MM.1S (cell line): ENCODE data around the gene ARHGAP27.

Experiments
- CTCF ChIP-seq: fragments of 300-600 bp; sonication (generic); IDR thresholded peaks from 2 replicates; pipeline ENCODE4 v1.5.1; 2016; ENCODE audit warnings: antibody characterized with exemption, low read length, mixed read lengths
- EZH2 ChIP-seq: fragments of 300-600 bp; sonication (generic); optimal IDR thresholded peaks from 2 replicates; pipeline ENCODE3; 2017; ENCODE audit warnings: low read depth, mild to moderate bottlenecking, antibody characterized with exemption, low read length, mixed read lengths
- EZH2phosphoT487 ChIP-seq: fragments of 300-600 bp; sonication (generic); IDR thresholded peaks from 2 replicates; pipeline ENCODE4 v1.6.1; 2018; ENCODE audit warnings: antibody characterized with exemption, low read length

- no peak for TF ChIP-seq CTCF
- TF ChIP-seq EZH2phosphoT487: no peak
- no peak for TF ChIP-seq EZH2
Measured at GRCh38 chr17:45423975-45424335, 8.7 kb downstream of the ARHGAP27 start.
